SU-DHL-6 (cell line): ENCODE results near the gene SETD6.

Source experiments
- EZH2phosphoT487 ChIP-seq: fragments of 200-600 bp; sonication (generic), shearing (Covaris generic); conservative IDR thresholded peaks from 2 replicates; pipeline ENCODE4 v1.6.1; 2018; ENCODE audit warnings: mild to moderate bottlenecking, antibody characterized with exemption, low read length, moderate library complexity, mixed read lengths
- TF ChIP-seq, protein P1 (sequence below): fragments of 200-600 bp; sonication (generic); IDR thresholded peaks from one replicate; pipeline ENCODE4 v1.5.1; 2017; ENCODE audit warnings: antibody characterized with exemption, mild to moderate bottlenecking, low read length, moderate library complexity; ENCODE audit not compliant: insufficient read depth, poor library complexity, severe bottlenecking

- TF ChIP-seq, protein P1, sequence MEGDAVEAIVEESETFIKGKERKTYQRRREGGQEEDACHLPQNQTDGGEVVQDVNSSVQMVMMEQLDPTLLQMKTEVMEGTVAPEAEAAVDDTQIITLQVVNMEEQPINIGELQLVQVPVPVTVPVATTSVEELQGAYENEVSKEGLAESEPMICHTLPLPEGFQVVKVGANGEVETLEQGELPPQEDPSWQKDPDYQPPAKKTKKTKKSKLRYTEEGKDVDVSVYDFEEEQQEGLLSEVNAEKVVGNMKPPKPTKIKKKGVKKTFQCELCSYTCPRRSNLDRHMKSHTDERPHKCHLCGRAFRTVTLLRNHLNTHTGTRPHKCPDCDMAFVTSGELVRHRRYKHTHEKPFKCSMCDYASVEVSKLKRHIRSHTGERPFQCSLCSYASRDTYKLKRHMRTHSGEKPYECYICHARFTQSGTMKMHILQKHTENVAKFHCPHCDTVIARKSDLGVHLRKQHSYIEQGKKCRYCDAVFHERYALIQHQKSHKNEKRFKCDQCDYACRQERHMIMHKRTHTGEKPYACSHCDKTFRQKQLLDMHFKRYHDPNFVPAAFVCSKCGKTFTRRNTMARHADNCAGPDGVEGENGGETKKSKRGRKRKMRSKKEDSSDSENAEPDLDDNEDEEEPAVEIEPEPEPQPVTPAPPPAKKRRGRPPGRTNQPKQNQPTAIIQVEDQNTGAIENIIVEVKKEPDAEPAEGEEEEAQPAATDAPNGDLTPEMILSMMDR = no peak
- TF ChIP-seq EZH2phosphoT487 = no peak
These were observed at the start of gene SETD6 for GRCh38 chr16:58515125-58515870.
